Measurements from ENCODE around the gene AP1S2.

Gene AP1S2

DNA sequence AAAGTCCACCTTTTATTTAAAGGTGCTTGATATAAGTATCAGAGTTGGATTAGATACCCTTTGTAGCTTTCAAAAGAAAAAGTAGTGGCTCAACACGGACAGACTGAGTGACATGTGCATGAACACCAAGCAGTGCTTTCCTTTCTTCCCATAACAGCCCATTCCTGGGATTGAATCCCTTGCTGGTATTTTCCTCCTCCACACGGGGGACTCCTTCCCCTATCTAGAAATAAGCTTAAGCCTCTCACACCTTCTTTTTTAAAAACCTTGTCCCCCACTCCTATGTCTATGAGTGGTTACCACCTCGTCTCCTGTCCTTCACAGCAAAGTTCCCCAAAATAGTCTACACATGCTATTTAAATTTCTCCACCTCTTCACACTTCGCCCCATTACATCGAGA, 5.1 kb downstream of the AP1S2 start:
- no peak overlapping the region for H4K8ac ChIP-seq (ENCODE audit: low read depth, low read length)
- no peaks in the 10 kb centered on the region for H3K79me2 ChIP-seq (ENCODE audit: control insufficient read depth, insufficient read depth, low read length, poor library complexity)
- H3K79me1 ChIP-seq (ENCODE audit: low read length) = peaks cover 2% of the 10 kb centered on the region
- H3K4me3 ChIP-seq (ENCODE audit: low read depth, low read length) = no peak overlapping the region
- no peak overlapping the region for H3K14ac ChIP-seq (ENCODE audit: low read length)
- 100% methylated on average over 2 of the region's 5 CpGs for WGBS (ENCODE audit: extremely low coverage, insufficient coverage, insufficient read length)
- H2BK5ac ChIP-seq (ENCODE audit: low read depth, low read length, poor library complexity) = no peak overlapping the region
- no peak overlapping the region for H3K27ac ChIP-seq (ENCODE audit: low read depth, low read length)
- H3K4me2 ChIP-seq (ENCODE audit: low read length) = no peak overlapping the region
- no peak overlapping the region for H2AK5ac ChIP-seq (ENCODE audit: low read length)
- no peaks in the 10 kb centered on the region for H3K4me1 ChIP-seq (ENCODE audit: control insufficient read depth in 1 of 2, insufficient read depth in 2 of 2, low read length in 2 of 2)
- H2BK12ac ChIP-seq (ENCODE audit: low read length) = no peak overlapping the region
- no peak overlapping the region for H4K12ac ChIP-seq (ENCODE audit: low read depth, low read length)
- no peak overlapping the region for H3K9ac ChIP-seq (ENCODE audit: low read length)
- no peak for DNase-seq
- no peaks in the 10 kb centered on the region for H3K9me3 ChIP-seq (ENCODE audit: insufficient read depth, low read depth, low read length)
- H2BK120ac ChIP-seq (ENCODE audit: insufficient read depth, low read length, poor library complexity) = no peak overlapping the region
- no peak overlapping the region for H3K18ac ChIP-seq (ENCODE audit: low read length)
- H3K36me3 ChIP-seq (ENCODE audit: control insufficient read depth in 1 of 2, insufficient read depth in 2 of 2, low read length in 2 of 2) = peaks cover 2% of the 10 kb centered on the region in 2 experiments
- H2AFZ ChIP-seq (ENCODE audit: insufficient read depth, low read length, poor library complexity) = no peak overlapping the region
- no peak overlapping the region for H3K4ac ChIP-seq (ENCODE audit: low read depth, low read length)
- H3K23ac ChIP-seq (ENCODE audit: low read length) = no peak overlapping the region
- H4K91ac ChIP-seq (ENCODE audit: low read depth, low read length) = no peak overlapping the region
- H3K27me3 ChIP-seq (ENCODE audit: insufficient read depth, low read length) = no peaks in the 10 kb centered on the region

DNA sequence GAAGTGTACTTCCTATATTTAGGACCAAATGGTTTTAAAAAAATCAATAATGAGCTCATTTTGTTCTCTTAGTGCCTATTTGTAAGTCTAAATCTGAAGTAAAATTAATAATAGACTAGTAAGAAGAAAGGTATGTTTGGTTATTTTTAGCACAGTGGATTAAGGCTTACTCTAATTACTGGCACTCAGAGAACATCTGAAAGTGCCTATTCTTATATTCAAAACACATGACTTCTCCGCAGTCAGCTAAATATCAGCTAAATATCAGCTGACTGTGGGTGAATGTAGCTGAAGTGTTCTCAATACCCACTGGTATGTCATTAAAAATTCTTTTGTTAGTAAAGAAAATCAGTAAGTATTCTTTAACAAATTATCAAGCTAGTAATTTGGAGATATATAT, 6.0 kb downstream of the AP1S2 start:
- Histone ChIP-seq H2AK5ac (ENCODE audit: low read length) (no peak overlapping the region), H4K12ac (ENCODE audit: low read depth, low read length) (no peak overlapping the region), H3K4ac (ENCODE audit: low read depth, low read length) (no peak overlapping the region), H2BK120ac (ENCODE audit: insufficient read depth, low read length, poor library complexity) (no peak overlapping the region), H3K79me2 (ENCODE audit: control insufficient read depth, insufficient read depth, low read length, poor library complexity) (no peaks in the 10 kb centered on the region), H3K36me3 (ENCODE audit: control insufficient read depth in 1 of 2, insufficient read depth in 2 of 2, low read length in 2 of 2) (peaks cover 2% of the 10 kb centered on the region in 2 experiments), H3K27ac (ENCODE audit: low read depth, low read length) (no peak overlapping the region), H2BK5ac (ENCODE audit: low read depth, low read length, poor library complexity) (no peak overlapping the region), H3K4me1 (ENCODE audit: control insufficient read depth in 1 of 2, insufficient read depth in 2 of 2, low read length in 2 of 2) (no peaks in the 10 kb centered on the region), H3K4me2 (ENCODE audit: low read length) (no peak overlapping the region), H2BK12ac (ENCODE audit: low read length) (no peak overlapping the region), H4K8ac (ENCODE audit: low read depth, low read length) (no peak overlapping the region), H3K23ac (ENCODE audit: low read length) (no peak overlapping the region), H4K91ac (ENCODE audit: low read depth, low read length) (no peak overlapping the region), H3K14ac (ENCODE audit: low read length) (no peak overlapping the region), H3K9me3 (ENCODE audit: insufficient read depth, low read depth, low read length) (no peaks in the 10 kb centered on the region), H3K4me3 (ENCODE audit: low read depth, low read length) (no peak overlapping the region), H3K9ac (ENCODE audit: low read length) (no peak overlapping the region), H3K27me3 (ENCODE audit: insufficient read depth, low read length) (no peaks in the 10 kb centered on the region), H2AFZ (ENCODE audit: insufficient read depth, low read length, poor library complexity) (no peak overlapping the region), H3K18ac (ENCODE audit: low read length) (no peak overlapping the region), H3K79me1 (ENCODE audit: low read length) (no peaks in the 10 kb centered on the region)
- DNase-seq = no peak
- WGBS (ENCODE audit: extremely low coverage, insufficient coverage, insufficient read length) = no CpG with 5 or more reads among the region's 1 CpG

DNA sequence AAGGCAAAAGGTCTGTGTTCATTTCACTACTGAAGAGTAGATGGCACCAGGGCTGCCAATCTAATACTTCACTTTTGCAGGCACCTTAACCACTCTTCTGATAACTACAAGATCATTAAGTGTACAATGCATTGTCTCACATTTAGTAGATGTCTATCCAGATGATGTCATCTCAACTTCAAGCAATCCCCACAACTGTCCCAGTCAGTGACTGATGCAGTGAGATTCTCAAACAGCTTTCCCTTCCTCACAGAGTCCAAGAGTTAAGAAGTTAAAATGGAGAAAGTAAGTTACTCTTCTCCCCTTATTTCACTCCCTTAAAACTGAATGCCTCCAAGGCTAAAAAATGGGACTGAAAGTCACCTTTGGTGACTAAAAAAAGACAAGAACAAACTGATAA, 10.7 kb downstream of the AP1S2 start:
- no peak overlapping the region for H3K4me2 ChIP-seq (ENCODE audit: low read length)
- no peaks in the 10 kb centered on the region for H3K4me1 ChIP-seq (ENCODE audit: control insufficient read depth in 1 of 2, insufficient read depth in 2 of 2, low read length in 2 of 2)
- H3K9me3 ChIP-seq (ENCODE audit: insufficient read depth, low read depth, low read length) = no peaks in the 10 kb centered on the region
- H3K36me3 ChIP-seq (ENCODE audit: control insufficient read depth in 1 of 2, insufficient read depth in 2 of 2, low read length in 2 of 2) = peaks cover 0 to 2% of the 10 kb centered on the region in 2 experiments
- H3K79me2 ChIP-seq (ENCODE audit: control insufficient read depth, insufficient read depth, low read length, poor library complexity) = no peaks in the 10 kb centered on the region
- H3K27ac ChIP-seq (ENCODE audit: low read depth, low read length) = no peak overlapping the region
- no peak overlapping the region for H3K18ac ChIP-seq (ENCODE audit: low read length)
- H3K79me1 ChIP-seq (ENCODE audit: low read length) = no peaks in the 10 kb centered on the region
- H4K8ac ChIP-seq (ENCODE audit: low read depth, low read length) = no peak overlapping the region
- no peak overlapping the region for H4K91ac ChIP-seq (ENCODE audit: low read depth, low read length)
- H4K12ac ChIP-seq (ENCODE audit: low read depth, low read length) = no peak overlapping the region
- H2AFZ ChIP-seq (ENCODE audit: insufficient read depth, low read length, poor library complexity) = no peak overlapping the region
- H3K27me3 ChIP-seq (ENCODE audit: insufficient read depth, low read length) = no peaks in the 10 kb centered on the region
- no peak overlapping the region for H2BK5ac ChIP-seq (ENCODE audit: low read depth, low read length, poor library complexity)
- no peak overlapping the region for H3K4ac ChIP-seq (ENCODE audit: low read depth, low read length)
- no peak overlapping the region for H2BK120ac ChIP-seq (ENCODE audit: insufficient read depth, low read length, poor library complexity)
- no peak overlapping the region for H2AK5ac ChIP-seq (ENCODE audit: low read length)
- H3K4me3 ChIP-seq (ENCODE audit: low read depth, low read length) = no peak overlapping the region
- H3K23ac ChIP-seq (ENCODE audit: low read length) = no peak overlapping the region
- DNase-seq = no peak
- no peak overlapping the region for H3K9ac ChIP-seq (ENCODE audit: low read length)
- H3K14ac ChIP-seq (ENCODE audit: low read length) = no peak overlapping the region
- H2BK12ac ChIP-seq (ENCODE audit: low read length) = no peak overlapping the region

DNA sequence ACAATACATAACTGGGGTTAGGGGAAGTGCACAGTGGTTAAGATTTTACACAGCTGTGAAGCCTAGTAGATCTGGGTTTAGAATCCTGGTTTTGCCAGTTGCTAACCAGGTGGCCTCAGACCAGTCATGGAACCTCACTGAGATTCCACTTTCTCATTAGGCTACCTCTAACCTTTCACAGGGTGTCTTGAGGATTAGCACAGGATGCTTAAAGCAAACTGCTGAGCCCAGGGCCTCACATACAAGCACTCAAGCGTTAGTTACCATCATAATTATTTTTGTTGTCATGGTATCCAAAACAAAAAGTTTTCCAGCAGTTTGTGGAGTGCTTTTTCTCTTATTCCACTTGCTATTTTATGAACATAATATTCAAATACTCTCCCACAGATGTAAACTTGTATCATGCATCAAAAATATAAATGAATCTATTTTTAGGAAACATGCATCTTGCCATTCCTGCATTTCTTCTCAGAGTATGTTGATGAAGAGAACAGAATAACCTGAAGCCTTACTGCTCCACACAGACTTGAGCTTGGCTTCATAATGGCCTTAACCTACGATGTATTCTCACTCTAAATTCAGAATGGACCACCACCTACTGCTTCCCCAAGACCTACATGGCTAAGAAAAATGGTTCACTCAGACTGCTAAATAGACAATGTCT, 12.6 kb downstream of the AP1S2 start:
- no CpG with 5 or more reads among the region's 2 CpGs for WGBS (ENCODE audit: extremely low coverage, insufficient coverage, insufficient read length)
- H3K27me3 ChIP-seq (ENCODE audit: insufficient read depth, low read length) = no peaks in the 10 kb centered on the region

More for the DNA sequence above, 12.6 kb downstream of the AP1S2 start:
- H3K23ac ChIP-seq (ENCODE audit: low read length) = no peak overlapping the region
- H3K4me3 ChIP-seq (ENCODE audit: low read depth, low read length) = no peak overlapping the region
- H4K91ac ChIP-seq (ENCODE audit: low read depth, low read length) = no peak overlapping the region
- no peak overlapping the region for H2BK12ac ChIP-seq (ENCODE audit: low read length)
- no peaks in the 10 kb centered on the region for H3K79me2 ChIP-seq (ENCODE audit: control insufficient read depth, insufficient read depth, low read length, poor library complexity)
- H4K12ac ChIP-seq (ENCODE audit: low read depth, low read length) = no peak overlapping the region
- H3K9ac ChIP-seq (ENCODE audit: low read length) = no peak overlapping the region
- H2AFZ ChIP-seq (ENCODE audit: insufficient read depth, low read length, poor library complexity) = no peak overlapping the region
- no peaks in the 10 kb centered on the region for H3K9me3 ChIP-seq (ENCODE audit: insufficient read depth, low read depth, low read length)
- DNase-seq = no peak
- H3K4me1 ChIP-seq (ENCODE audit: control insufficient read depth in 1 of 2, insufficient read depth in 2 of 2, low read length in 2 of 2) = no peaks in the 10 kb centered on the region
- no peak overlapping the region for H2BK120ac ChIP-seq (ENCODE audit: insufficient read depth, low read length, poor library complexity)
- peaks cover 0 to 2% of the 10 kb centered on the region in 2 experiments for H3K36me3 ChIP-seq (ENCODE audit: control insufficient read depth in 1 of 2, insufficient read depth in 2 of 2, low read length in 2 of 2)
- H3K4me2 ChIP-seq (ENCODE audit: low read length) = no peak overlapping the region
- H3K27ac ChIP-seq (ENCODE audit: low read depth, low read length) = no peak overlapping the region
- no peak overlapping the region for H3K18ac ChIP-seq (ENCODE audit: low read length)
- no peak overlapping the region for H3K14ac ChIP-seq (ENCODE audit: low read length)
- no peak overlapping the region for H3K4ac ChIP-seq (ENCODE audit: low read depth, low read length)
- no peak overlapping the region for H2BK5ac ChIP-seq (ENCODE audit: low read depth, low read length, poor library complexity)
- no peak overlapping the region for H4K8ac ChIP-seq (ENCODE audit: low read depth, low read length)
- H3K79me1 ChIP-seq (ENCODE audit: low read length) = no peaks in the 10 kb centered on the region
- H2AK5ac ChIP-seq (ENCODE audit: low read length) = no peak overlapping the region

All from trophoblast cell (in vitro differentiated cells and primary cell).